H9 (cell line): ENCODE data around the gene GOLGA6L7. TPM values are rescaled to one million over a fixed set of nuclear protein-coding genes. Genes with fewer than 3 reads are reported as not detected.

Experiments
- DNase-seq: peaks from one replicate; pipeline ENCODE4 v3.0.0-alpha.2; 2017
- H2AFZ ChIP-seq: one replicate; pipeline ENCODE4 v1.6.1; 2013; ENCODE audit warnings: mild to moderate bottlenecking, low read length, control low read depth, moderate library complexity
- H2AK5ac ChIP-seq: 2 replicates; pipeline ENCODE4 v1.6.1; 2013; ENCODE audit warnings: low read length, control low read depth, mixed read lengths; ENCODE audit not compliant: insufficient read length
- H2BK120ac ChIP-seq: one replicate; pipeline ENCODE4 v1.6.1; 2013; ENCODE audit warnings: low read depth, mild to moderate bottlenecking, low read length, control low read depth, inconsistent platforms; ENCODE audit not compliant: poor library complexity, severe bottlenecking
- H2BK12ac ChIP-seq: 2 replicates; pipeline ENCODE4 v1.6.1; 2013; ENCODE audit warnings: low read length, control low read depth, mixed read lengths, low read depth; ENCODE audit not compliant: insufficient read length
- H2BK15ac ChIP-seq: 2 replicates; pipeline ENCODE4 v1.6.1; 2013; ENCODE audit warnings: low read depth, low read length, control low read depth
- H2BK20ac ChIP-seq: one replicate; pipeline ENCODE4 v1.6.1; 2013; ENCODE audit warnings: low read depth, mild to moderate bottlenecking, low read length, control low read depth, inconsistent platforms; ENCODE audit not compliant: poor library complexity, severe bottlenecking
- H2BK5ac ChIP-seq: 2 replicates; pipeline ENCODE4 v1.6.1; 2013; ENCODE audit warnings: low read length, control low read depth, mixed read lengths; ENCODE audit not compliant: insufficient read length
- H3K14ac ChIP-seq: 2 replicates; pipeline ENCODE4 v1.6.1; 2013; ENCODE audit warnings: low read length, control low read depth; ENCODE audit not compliant: insufficient read depth
- H3K18ac ChIP-seq: 2 replicates; pipeline ENCODE4 v1.6.1; 2013; ENCODE audit warnings: low read depth, mild to moderate bottlenecking, mixed read lengths, low read length, control low read depth; ENCODE audit not compliant: insufficient read length
- H3K23ac ChIP-seq: 2 replicates; pipeline ENCODE4 v1.6.1; 2013; ENCODE audit warnings: low read length, control low read depth, mixed read lengths, low read depth; ENCODE audit not compliant: insufficient read length
- H3K23me2 ChIP-seq: 2 replicates; pipeline ENCODE4 v1.6.1; 2013; ENCODE audit warnings: low read depth, mild to moderate bottlenecking, mixed read lengths, low read length, control low read depth; ENCODE audit not compliant: insufficient read length, poor library complexity, severe bottlenecking
- H3K27ac ChIP-seq: 2 replicates; pipeline ENCODE4 v1.5.1; 2013; ENCODE audit warnings: low read length, control low read depth, mixed read lengths, low read depth; ENCODE audit not compliant: insufficient read length
- H3K27me3 ChIP-seq: 2 replicates; pipeline ENCODE4 v1.6.1; 2013; ENCODE audit warnings: low read length, control low read depth, inconsistent platforms; ENCODE audit not compliant: insufficient read depth
- H3K4ac ChIP-seq: 2 replicates; pipeline ENCODE4 v1.6.1; 2013; ENCODE audit warnings: low read depth, mild to moderate bottlenecking, control low read depth, inconsistent platforms, low read length, moderate library complexity
- H3K4me1 ChIP-seq: 2 replicates; pipeline ENCODE4 v1.6.1; 2013; ENCODE audit warnings: low read length, control low read depth, inconsistent platforms; ENCODE audit not compliant: insufficient read depth
- H3K4me2 ChIP-seq: 2 replicates; pipeline ENCODE4 v1.6.1; 2013; ENCODE audit warnings: low read length, control low read depth, mixed read lengths; ENCODE audit not compliant: insufficient read length, insufficient read depth
- H3K56ac ChIP-seq: 2 replicates; pipeline ENCODE4 v1.6.1; 2013; ENCODE audit warnings: low read depth, mild to moderate bottlenecking, mixed read lengths, low read length, control low read depth; ENCODE audit not compliant: insufficient read length
- H3K79me1 ChIP-seq: 2 replicates; pipeline ENCODE4 v1.6.1; 2013; ENCODE audit warnings: low read depth, mild to moderate bottlenecking, moderate library complexity, low read length, control low read depth, inconsistent platforms; ENCODE audit not compliant: insufficient read depth, poor library complexity, severe bottlenecking
- H3K79me2 ChIP-seq: 2 replicates; pipeline ENCODE4 v1.6.1; 2013; ENCODE audit warnings: low read length, control low read depth, inconsistent platforms; ENCODE audit not compliant: insufficient read depth
- H3K9ac ChIP-seq: 2 replicates; pipeline ENCODE4 v1.6.1; 2013; ENCODE audit warnings: low read length, control low read depth, mixed read lengths; ENCODE audit not compliant: insufficient read length; ENCODE audit errors: extremely low read depth
- H3K9me3 ChIP-seq: one replicate; pipeline ENCODE4 v1.6.1; 2013; ENCODE audit warnings: low read depth, low read length, inconsistent platforms; ENCODE audit not compliant: control insufficient read depth
- H3T11ph ChIP-seq: one replicate; pipeline ENCODE4 v1.6.1; 2013; ENCODE audit warnings: mild to moderate bottlenecking, low read length, control low read depth, inconsistent platforms
- H4K20me1 ChIP-seq: one replicate; pipeline ENCODE4 v1.6.1; 2013; ENCODE audit not compliant: control insufficient read depth, insufficient read length, insufficient read depth
- H4K5ac ChIP-seq: 2 replicates; pipeline ENCODE4 v1.6.1; 2013; ENCODE audit warnings: low read depth, mild to moderate bottlenecking, mixed read lengths, low read length, control low read depth; ENCODE audit not compliant: insufficient read length
- H4K8ac ChIP-seq: replicated peaks from 2 replicates; pipeline ENCODE4 v1.6.1; 2013; ENCODE audit warnings: low read length, control low read depth, mixed read lengths, low read depth; ENCODE audit not compliant: insufficient read length
- H4K91ac ChIP-seq: 2 replicates; pipeline ENCODE4 v1.6.1; 2013; ENCODE audit warnings: low read depth, mild to moderate bottlenecking, moderate library complexity, mixed read lengths, low read length, control low read depth; ENCODE audit not compliant: insufficient read length
- H3K27ac Mint-ChIP-seq, 3 experiments: 2 replicates in 2 of 3; 3 replicates in 1 of 3; pipeline ENCODE4 v1.8.0; 2020 to 2021; ENCODE audit warnings: mixed read lengths in 3 of 3, mild to moderate bottlenecking in 1 of 3, moderate library complexity in 1 of 3
- H3K27me3 Mint-ChIP-seq: 2 replicates; pipeline ENCODE4 v1.8.0; 2021; ENCODE audit warnings: low read depth, mild to moderate bottlenecking, moderate library complexity, mixed read lengths
- H3K36me3 Mint-ChIP-seq, 3 experiments: 2 replicates in 2 of 3; 3 replicates in 1 of 3; pipeline ENCODE4 v1.8.0; 2020 to 2021; ENCODE audit warnings: low read depth in 3 of 3, mixed read lengths in 3 of 3; ENCODE audit not compliant: insufficient read depth in 1 of 3
- H3K4me1 Mint-ChIP-seq, 2 experiments: 2 replicates each; pipeline ENCODE4 v1.8.0; 2020; ENCODE audit warnings: mixed read lengths in 2 of 2
- H3K4me3 Mint-ChIP-seq, 2 experiments: 2 replicates in 1 of 2; 3 replicates in 1 of 2; pipeline ENCODE4 v1.8.0; 2020 to 2021; ENCODE audit warnings: mild to moderate bottlenecking in 2 of 2, mixed read lengths in 2 of 2, moderate library complexity in 1 of 2
- H3K9me3 Mint-ChIP-seq, 2 experiments: 2 replicates in 1 of 2; 3 replicates in 1 of 2; pipeline ENCODE4 v1.8.0; 2020; ENCODE audit warnings: mild to moderate bottlenecking in 2 of 2, mixed read lengths in 2 of 2, moderate library complexity in 1 of 2
- WGBS: extraction: QIAGEN DNeasy Blood & Tissue Kit; methylation state at CpG from one replicate; pipeline ENCODE4 v1.1.7; 2013; ENCODE audit warnings: missing lambda C conversion rate, low lambda C conversion rate, mixed read lengths; ENCODE audit not compliant: insufficient read length; ENCODE audit errors: extremely low coverage; 5-methylcytosine and 5-hydroxymethylcytosine counted together
- total RNA-seq: library from RNA; stranded (reverse); gene quantifications from 2 replicates; pipeline ENCODE4 v1.2.1, GENCODE V29; 2021
- TF ChIP-seq, protein P1 (sequence below): fragments of 200-600 bp; sonication (generic); conservative IDR thresholded peaks from 3 replicates; pipeline ENCODE4 v1.8.0; 2021; ENCODE audit warnings: antibody characterized with exemption, mild to moderate bottlenecking

Gene GOLGA6L7
- total RNA-seq, 1 experiment from 2014 or later = not detected

DNA sequence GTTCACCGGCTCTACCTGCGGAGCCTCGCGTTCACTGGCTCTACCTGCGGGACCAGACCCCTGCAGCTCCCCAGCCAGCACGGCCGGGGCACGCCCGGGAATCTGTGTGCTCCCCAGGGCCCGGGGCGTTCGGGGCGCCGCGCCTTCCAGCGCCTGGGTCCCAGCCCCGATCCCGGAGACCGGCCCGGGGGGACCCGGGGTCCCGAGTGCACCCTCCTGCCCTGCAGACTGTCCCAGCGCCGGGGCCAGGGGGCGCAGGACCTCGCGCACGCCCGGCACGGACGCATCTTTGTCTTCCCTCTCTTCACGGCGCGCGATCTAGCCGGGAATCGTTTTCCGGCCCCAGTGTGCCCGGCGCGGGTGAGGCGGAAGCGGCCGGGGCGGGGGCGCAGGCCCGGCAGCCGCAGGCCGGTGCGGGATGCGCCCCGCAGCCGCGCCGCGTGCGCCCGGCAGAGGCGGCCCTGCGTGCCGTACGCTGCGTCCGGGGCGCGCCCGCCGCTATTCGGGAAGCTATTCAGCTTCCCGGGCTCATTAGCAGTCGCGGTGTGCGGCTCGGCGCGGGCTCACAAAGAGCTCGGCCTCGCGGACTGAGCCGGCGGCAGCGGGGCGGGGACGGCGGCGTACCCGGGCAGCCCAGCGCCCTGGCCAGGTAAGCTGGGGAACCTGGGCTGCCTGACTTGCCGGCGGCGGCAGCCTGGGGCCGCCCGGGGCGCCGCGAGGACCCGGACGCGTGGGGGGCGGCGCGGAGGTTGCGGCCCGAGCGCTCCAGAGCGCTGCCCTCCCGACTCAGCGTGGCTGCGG lies 37.4 kb upstream of the GOLGA6L7 start, which contains the start of gene APBA2:
APBA2 (plus strand) TSS at position 345 of the 801 bp plus-strand sequence. CDS start 167,911 bp downstream, outside the sequence.
- H3K14ac ChIP-seq = peak within 1 kb of the TSS; percentile 89
- no peaks in the 10 kb centered on the region; a peak in 2 of 5 replicates for H3K9me3 Mint-ChIP-seq
- peak; percentile 55 for DNase-seq
- H3K36me3 Mint-ChIP-seq = no peaks in the 10 kb centered on the region
- H2BK12ac ChIP-seq = no peak within 1 kb of the TSS
- no peaks in the 10 kb centered on the region for H3K79me1 ChIP-seq
- peak within 1 kb of the TSS; percentile 60 for H3K4me2 ChIP-seq
- H3T11ph ChIP-seq = no peak within 1 kb of the TSS
- H3K23ac ChIP-seq = no peak within 1 kb of the TSS
- WGBS = no CpG with 5 or more reads among the region's 109 CpGs
- peaks cover 58% of the 10 kb centered on the region for H3K27me3 Mint-ChIP-seq
- H4K20me1 ChIP-seq = no peaks in the 10 kb centered on the region
- no peak within 1 kb of the TSS for H2BK5ac ChIP-seq
- H3K27me3 ChIP-seq = peaks cover 6% of the 10 kb centered on the region; the same call in 1 of the 2 replicates
- no peak within 1 kb of the TSS for H4K91ac ChIP-seq
- no peak within 1 kb of the TSS for H2AK5ac ChIP-seq
- no peak within 1 kb of the TSS for H3K4ac ChIP-seq
- H3K4me3 Mint-ChIP-seq = peak within 1 kb of the TSS; percentile 58 to 79
- TF ChIP-seq, protein P1, sequence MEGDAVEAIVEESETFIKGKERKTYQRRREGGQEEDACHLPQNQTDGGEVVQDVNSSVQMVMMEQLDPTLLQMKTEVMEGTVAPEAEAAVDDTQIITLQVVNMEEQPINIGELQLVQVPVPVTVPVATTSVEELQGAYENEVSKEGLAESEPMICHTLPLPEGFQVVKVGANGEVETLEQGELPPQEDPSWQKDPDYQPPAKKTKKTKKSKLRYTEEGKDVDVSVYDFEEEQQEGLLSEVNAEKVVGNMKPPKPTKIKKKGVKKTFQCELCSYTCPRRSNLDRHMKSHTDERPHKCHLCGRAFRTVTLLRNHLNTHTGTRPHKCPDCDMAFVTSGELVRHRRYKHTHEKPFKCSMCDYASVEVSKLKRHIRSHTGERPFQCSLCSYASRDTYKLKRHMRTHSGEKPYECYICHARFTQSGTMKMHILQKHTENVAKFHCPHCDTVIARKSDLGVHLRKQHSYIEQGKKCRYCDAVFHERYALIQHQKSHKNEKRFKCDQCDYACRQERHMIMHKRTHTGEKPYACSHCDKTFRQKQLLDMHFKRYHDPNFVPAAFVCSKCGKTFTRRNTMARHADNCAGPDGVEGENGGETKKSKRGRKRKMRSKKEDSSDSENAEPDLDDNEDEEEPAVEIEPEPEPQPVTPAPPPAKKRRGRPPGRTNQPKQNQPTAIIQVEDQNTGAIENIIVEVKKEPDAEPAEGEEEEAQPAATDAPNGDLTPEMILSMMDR = peak; percentile 22; the same call in 1 of the 3 replicates
- H2AFZ ChIP-seq = no peak within 1 kb of the TSS
- H3K18ac ChIP-seq = peak within 1 kb of the TSS; percentile 6
- H2BK120ac ChIP-seq = no peak within 1 kb of the TSS
- no peaks in the 10 kb centered on the region for H3K4me1 ChIP-seq
- no peak within 1 kb of the TSS for H3K27ac ChIP-seq
- no peak within 1 kb of the TSS for H3K56ac ChIP-seq
- H3K9ac ChIP-seq = no peak within 1 kb of the TSS
- no peak within 1 kb of the TSS for H4K5ac ChIP-seq
- no peak within 1 kb of the TSS for H2BK20ac ChIP-seq
- H3K9me3 ChIP-seq = no peaks in the 10 kb centered on the region
- no peak within 1 kb of the TSS for H3K27ac Mint-ChIP-seq
- H3K23me2 ChIP-seq = peaks cover 8% of the 10 kb centered on the region
- no peak within 1 kb of the TSS for H2BK15ac ChIP-seq
- no peak within 1 kb of the TSS for H4K8ac ChIP-seq
- no peaks in the 10 kb centered on the region; the same call in 1 of the 2 replicates for H3K79me2 ChIP-seq
- peaks cover 13 to 34% of the 10 kb centered on the region in 2 experiments for H3K4me1 Mint-ChIP-seq
